Tibial nerve (tissue), 4 donors: ENCODE results near the gene EME2. TPM values are rescaled to one million over a fixed set of nuclear protein-coding genes. Genes with fewer than 3 reads are reported as not detected.

Experiments
- DNase-seq, 2 donors: peaks; one replicate each; pipeline ENCODE4 v3.0.0-alpha.2; 2019; ENCODE audit warnings: low spot score in 2 of 2
- H3K27ac ChIP-seq, 4 donors: fragments of 200-600 bp; sonication (generic) in 3 of 4; one replicate each; pipeline ENCODE4 v1.5.1; 2017 to 2019; ENCODE audit warnings: mild to moderate bottlenecking in 1 of 4
- H3K27me3 ChIP-seq, 2 donors: fragments of 200-600 bp; sonication (generic) in 1 of 2; one replicate each; pipeline versions ENCODE4 v1.5.1 to v1.6.0; 2017 to 2019
- H3K36me3 ChIP-seq, 3 donors: fragments of 200-600 bp; sonication (generic); one replicate each; pipeline ENCODE4 v1.5.1; 2018 to 2019
- H3K4me1 ChIP-seq, 4 donors: fragments of 200-600 bp; sonication (generic) in 3 of 4; one replicate each; pipeline ENCODE4 v1.5.1; 2017 to 2019
- H3K4me3 ChIP-seq, 4 donors: fragments of 200-600 bp; sonication (generic) in 3 of 4; one replicate each; pipeline ENCODE4 v1.5.1; 2017 to 2019; ENCODE audit warnings: mild to moderate bottlenecking in 1 of 4, moderate library complexity in 1 of 4
- H3K9me3 ChIP-seq, 4 donors: fragments of 200-600 bp; sonication (generic) in 3 of 4; one replicate each; pipeline ENCODE4 v1.5.1; 2017 to 2019
- CTCF ChIP-seq, 5 experiments: fragments of 200-600 bp in 3 of 5; fragments of 450-650 bp in 2 of 5; sonication (generic) in 3 of 5; IDR thresholded peaks; one replicate each; pipeline ENCODE4 v1.5.1; 2016 to 2019; ENCODE audit warnings: antibody characterized with exemption in 5 of 5, mild to moderate bottlenecking in 3 of 5, moderate library complexity in 2 of 5
- EP300 ChIP-seq, 2 donors: sonication (generic); formaldehyde crosslinking; IDR thresholded peaks; one replicate each; pipeline ENCODE4 v1.6.1; 2017; ENCODE audit warnings: antibody characterized with exemption in 2 of 2, mild to moderate bottlenecking in 1 of 2
- POLR2A ChIP-seq, 2 donors: fragments of 450-650 bp; IDR thresholded peaks; one replicate each; pipeline ENCODE4 v1.6.1; 2017; ENCODE audit warnings: antibody characterized with exemption in 2 of 2, mild to moderate bottlenecking in 2 of 2, moderate library complexity in 2 of 2
- WGBS, 2 donors: methylation state at CpG; one replicate each; pipeline ENCODE4 v1.1.5; 2018; 5-methylcytosine and 5-hydroxymethylcytosine counted together
- total RNA-seq, 4 donors: library from RNA; depleted of rRNA; stranded (reverse); fragments of >200 nt; gene quantifications; one replicate each; pipeline ENCODE4 v1.1.0, GENCODE V29; 2016

The EME2 gene
- total RNA-seq, 4 donors from 2014 or later: 13.2 to 41.4 (median 17.7) TPM

- Histone ChIP-seq H3K27me3 (no peaks in the 10 kb centered on the region), H3K27ac (no peak overlapping the region), H3K4me1 (peaks cover 0 to 14% (median 0%) of the 10 kb centered on the region in 4 donors), H3K4me3 (no peak overlapping the region), H3K9me3 (no peaks in the 10 kb centered on the region), H3K36me3 (peaks cover 2 to 100% (median 30%) of the 10 kb centered on the region in 3 donors)
- TF ChIP-seq CTCF (IDR thresholded peaks at IDR 0.05): no peak
- TF ChIP-seq EP300 (IDR thresholded peaks at IDR 0.05): no peak
- no peak for TF ChIP-seq POLR2A (IDR thresholded peaks at IDR 0.05)
- 79 to 83% methylated on average over 17 to 20 of the region's 24 CpGs for WGBS, 2 donors
- no peak for DNase-seq
Measured at GRCh38 chr16:1762879-1763520, 9.6 kb upstream of the EME2 start.

DNA sequence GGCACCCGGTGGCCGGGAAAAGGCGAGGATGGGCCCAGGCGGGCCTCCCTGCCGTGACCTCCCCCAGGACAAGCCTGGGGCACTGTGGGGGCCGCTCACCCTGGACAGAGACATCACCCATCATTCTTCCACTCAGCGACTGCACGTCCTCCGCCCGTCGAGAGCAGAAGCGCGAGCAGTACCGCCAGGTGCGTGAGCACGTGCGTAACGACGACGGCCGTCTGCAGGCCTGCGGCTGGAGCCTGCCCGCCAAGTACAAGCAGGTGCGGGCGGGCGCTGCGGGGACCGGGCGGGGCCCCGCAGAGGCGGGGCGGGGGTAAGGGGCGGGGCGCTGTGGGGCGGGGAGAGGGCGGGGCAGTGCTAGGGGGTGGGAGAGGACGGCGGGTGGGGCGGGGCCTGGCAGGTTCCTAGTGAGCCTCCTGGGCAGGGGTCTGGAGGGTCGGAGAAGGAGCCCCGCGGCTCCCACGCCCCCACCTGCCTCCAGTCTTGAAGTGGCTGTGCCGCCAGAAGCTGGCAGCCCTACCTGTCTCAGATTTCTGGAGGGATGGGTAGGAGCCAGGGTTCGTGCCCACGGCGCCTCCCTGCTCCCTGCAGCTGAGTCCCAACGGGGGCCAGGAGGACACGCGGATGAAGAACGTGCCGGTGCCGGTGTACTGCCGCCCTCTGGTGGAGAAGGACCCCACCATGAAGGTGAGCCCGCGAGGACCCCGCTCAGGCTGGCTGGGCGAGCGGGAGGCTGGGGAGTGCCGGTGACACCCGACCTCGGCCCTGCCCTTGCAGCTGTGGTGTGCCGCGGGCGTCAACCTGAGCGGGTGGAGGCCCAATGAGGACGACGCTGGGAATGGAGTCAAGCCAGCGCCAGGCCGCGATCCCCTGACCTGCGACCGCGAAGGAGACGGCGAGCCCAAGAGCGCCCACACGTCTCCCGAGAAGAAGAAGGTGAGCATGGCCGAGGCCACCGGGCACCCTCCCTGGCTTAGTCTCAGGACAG lies 8.8 kb upstream of the EME2 start:
- Histone ChIP-seq H3K36me3 (peaks cover 2 to 100% (median 30%) of the 10 kb centered on the region in 3 donors), H3K4me3 (no peak overlapping the region), H3K27me3 (no peaks in the 10 kb centered on the region), H3K27ac (no peak overlapping the region), H3K4me1 (peaks cover 0 to 14% (median 0%) of the 10 kb centered on the region in 4 donors), H3K9me3 (no peaks in the 10 kb centered on the region)
- 71 to 84% methylated on average over 50 to 52 of the region's 81 CpGs for WGBS, 2 donors
- no peak for DNase-seq
- TF ChIP-seq POLR2A (IDR thresholded peaks at IDR 0.05) (no peak), CTCF (IDR thresholded peaks at IDR 0.05) (peak in 4 of 5 experiments; percentile 9 to 38 (median 30)), EP300 (IDR thresholded peaks at IDR 0.05) (no peak)

GRCh38 chr16:1764971-1765370 lies 7.6 kb upstream of the EME2 start:
- 84 to 97% methylated on average over 10 to 11 of the region's 21 CpGs for WGBS, 2 donors
- no peak overlapping the region for H3K27ac ChIP-seq

GRCh38 chr16:1765826-1766225 lies 6.8 kb upstream of the EME2 start:
- Histone ChIP-seq H3K4me3 (no peak overlapping the region), H3K9me3 (no peaks in the 10 kb centered on the region), H3K4me1 (peaks cover 0 to 33% (median 6%) of the 10 kb centered on the region in 4 donors), H3K27me3 (no peaks in the 10 kb centered on the region), H3K27ac (no peak overlapping the region), H3K36me3 (peaks cover 2 to 92% (median 24%) of the 10 kb centered on the region in 3 donors)
- no peak for TF ChIP-seq CTCF (IDR thresholded peaks at IDR 0.05)
- TF ChIP-seq EP300 (IDR thresholded peaks at IDR 0.05): no peak
- TF ChIP-seq POLR2A (IDR thresholded peaks at IDR 0.05): no peak
- DNase-seq: no peak
- WGBS, 2 donors: 87% methylated on average over 20 of the region's 22 CpGs

More at GRCh38 chr16:1764971-1765370, 7.6 kb upstream of the EME2 start:
- Histone ChIP-seq H3K9me3 (no peaks in the 10 kb centered on the region), H3K36me3 (peaks cover 2 to 100% (median 30%) of the 10 kb centered on the region in 3 donors), H3K27me3 (no peaks in the 10 kb centered on the region), H3K4me3 (no peak overlapping the region), H3K4me1 (peaks cover 0 to 24% (median 2%) of the 10 kb centered on the region in 4 donors)
- TF ChIP-seq EP300 (IDR thresholded peaks at IDR 0.05) (no peak), POLR2A (IDR thresholded peaks at IDR 0.05) (no peak), CTCF (IDR thresholded peaks at IDR 0.05) (no peak)
- no peak for DNase-seq
